Endodermal cell (in vitro differentiated cells): ENCODE results near the gene NTRK2. TPM values are rescaled to one million over a fixed set of nuclear protein-coding genes. Genes with fewer than 3 reads are reported as not detected.

Source experiments
- DNase-seq: peaks from one replicate; pipeline ENCODE4 v3.0.0-alpha.2; 2017
- H3K27ac ChIP-seq: 2 replicates; pipeline ENCODE4 v1.5.1; 2013; ENCODE audit warnings: mild to moderate bottlenecking, low read depth, low read length, moderate library complexity
- H3K27me3 ChIP-seq: 2 replicates; pipeline ENCODE4 v1.6.1; 2013; ENCODE audit warnings: mild to moderate bottlenecking, low read length, moderate library complexity; ENCODE audit not compliant: insufficient read depth, control insufficient read depth, poor library complexity, severe bottlenecking
- H3K36me3 ChIP-seq: 2 replicates; pipeline ENCODE4 v1.7.0; 2013; ENCODE audit warnings: mild to moderate bottlenecking, low read length, moderate library complexity; ENCODE audit not compliant: control insufficient read depth, insufficient read depth
- H3K4me1 ChIP-seq: one replicate; pipeline ENCODE4 v1.7.0; 2013; ENCODE audit warnings: low read length; ENCODE audit not compliant: control insufficient read depth, insufficient read depth
- H3K4me3 ChIP-seq: 2 replicates; pipeline ENCODE4 v1.5.1; 2013; ENCODE audit warnings: mild to moderate bottlenecking, low read length, moderate library complexity
- H3K9ac ChIP-seq: 2 replicates; pipeline ENCODE4 v1.6.1; 2013; ENCODE audit warnings: mild to moderate bottlenecking, low read length, moderate library complexity; ENCODE audit not compliant: poor library complexity, severe bottlenecking; ENCODE audit errors: extremely low read depth
- H3K9me3 ChIP-seq: 2 replicates; pipeline ENCODE4 v1.6.1; 2013; ENCODE audit warnings: mild to moderate bottlenecking, low read length, moderate library complexity; ENCODE audit not compliant: control insufficient read depth
- H3K27ac Mint-ChIP-seq: 2 replicates; pipeline ENCODE4 v1.8.0; 2020; ENCODE audit warnings: mixed read lengths
- H3K27me3 Mint-ChIP-seq: 2 replicates; pipeline ENCODE4 v1.8.0; 2021; ENCODE audit warnings: mild to moderate bottlenecking, mixed read lengths; ENCODE audit not compliant: insufficient read depth
- H3K36me3 Mint-ChIP-seq: 2 replicates; pipeline ENCODE4 v1.8.0; 2020; ENCODE audit warnings: low read depth, mixed read lengths
- H3K4me1 Mint-ChIP-seq: 2 replicates; pipeline ENCODE4 v1.8.0; 2020; ENCODE audit warnings: mixed read lengths
- H3K4me3 Mint-ChIP-seq: 2 replicates; pipeline ENCODE4 v1.8.0; 2020; ENCODE audit warnings: mild to moderate bottlenecking, moderate library complexity, mixed read lengths
- H3K9me3 Mint-ChIP-seq: 2 replicates; pipeline ENCODE4 v1.8.0; 2020; ENCODE audit warnings: mild to moderate bottlenecking, mixed read lengths
- WGBS, 2 experiments: methylation state at CpG; one replicate each; pipeline versions ENCODE4 v1.1.5 to v1.1.7; 2013; ENCODE audit warnings: missing lambda C conversion rate in 2 of 2, mixed read lengths in 1 of 2; ENCODE audit not compliant: insufficient coverage in 1 of 2, insufficient read length in 1 of 2; 5-methylcytosine and 5-hydroxymethylcytosine counted together
- total RNA-seq, 2 donors: library from RNA; stranded (reverse); fragmentation: NEBNext Ultra II Directional in 1 of 2; extraction: Animal tissue kit (Norgen Biotek cat#: 25700) in 1 of 2; gene quantifications; 2 replicates in 1 of 2; 3 replicates in 1 of 2; pipeline ENCODE4 v1.2.1, GENCODE V29; 2021
- TF ChIP-seq, protein P1 (sequence below): fragments of 200-600 bp; sonication (generic); conservative IDR thresholded peaks from 2 replicates; pipeline ENCODE4 v1.5.0; 2021; ENCODE audit warnings: antibody characterized with exemption, mild to moderate bottlenecking

Gene NTRK2
- total RNA-seq, 2 donors from 2014 or later: 0.09 to 0.18 TPM

DNA sequence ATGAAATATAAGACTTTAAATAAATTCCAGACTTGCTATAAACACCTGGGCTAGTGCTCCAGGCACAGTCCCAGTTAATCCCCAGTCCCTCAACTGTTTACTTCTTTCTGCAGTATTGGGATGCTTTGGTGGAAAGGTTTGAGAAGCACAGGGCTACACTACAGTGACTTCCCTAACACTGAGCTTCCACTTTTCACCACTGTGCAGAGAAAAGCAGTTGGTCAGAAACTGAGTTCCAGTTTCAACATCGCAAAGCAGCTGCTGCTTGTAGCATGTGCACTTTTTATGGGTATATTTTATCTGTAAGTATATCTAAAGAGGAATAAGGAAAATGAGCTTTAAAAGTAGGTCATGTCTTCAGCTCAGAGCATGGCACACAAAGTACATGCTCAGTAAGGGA lies 339.7 kb downstream of the NTRK2 start:
- H3K4me1 ChIP-seq: no peaks in the 10 kb centered on the region
- Mint-ChIP-seq H3K27me3 (peaks cover 29% of the 10 kb centered on the region), H3K27ac (no peak overlapping the region), H3K36me3 (no peaks in the 10 kb centered on the region), H3K4me1 (no peaks in the 10 kb centered on the region), H3K4me3 (no peak overlapping the region), H3K9me3 (no peaks in the 10 kb centered on the region)
- 93 to 100% methylated on average over 1 of the region's 1 CpG for WGBS, 2 experiments
- no peak for DNase-seq
- H3K27me3 ChIP-seq: no peaks in the 10 kb centered on the region
- no peak overlapping the region for H3K27ac ChIP-seq
- H3K9me3 ChIP-seq: no peaks in the 10 kb centered on the region
- no peak overlapping the region for H3K9ac ChIP-seq
- no peak overlapping the region for H3K4me3 ChIP-seq
- H3K36me3 ChIP-seq: no peaks in the 10 kb centered on the region
- TF ChIP-seq, protein P1, sequence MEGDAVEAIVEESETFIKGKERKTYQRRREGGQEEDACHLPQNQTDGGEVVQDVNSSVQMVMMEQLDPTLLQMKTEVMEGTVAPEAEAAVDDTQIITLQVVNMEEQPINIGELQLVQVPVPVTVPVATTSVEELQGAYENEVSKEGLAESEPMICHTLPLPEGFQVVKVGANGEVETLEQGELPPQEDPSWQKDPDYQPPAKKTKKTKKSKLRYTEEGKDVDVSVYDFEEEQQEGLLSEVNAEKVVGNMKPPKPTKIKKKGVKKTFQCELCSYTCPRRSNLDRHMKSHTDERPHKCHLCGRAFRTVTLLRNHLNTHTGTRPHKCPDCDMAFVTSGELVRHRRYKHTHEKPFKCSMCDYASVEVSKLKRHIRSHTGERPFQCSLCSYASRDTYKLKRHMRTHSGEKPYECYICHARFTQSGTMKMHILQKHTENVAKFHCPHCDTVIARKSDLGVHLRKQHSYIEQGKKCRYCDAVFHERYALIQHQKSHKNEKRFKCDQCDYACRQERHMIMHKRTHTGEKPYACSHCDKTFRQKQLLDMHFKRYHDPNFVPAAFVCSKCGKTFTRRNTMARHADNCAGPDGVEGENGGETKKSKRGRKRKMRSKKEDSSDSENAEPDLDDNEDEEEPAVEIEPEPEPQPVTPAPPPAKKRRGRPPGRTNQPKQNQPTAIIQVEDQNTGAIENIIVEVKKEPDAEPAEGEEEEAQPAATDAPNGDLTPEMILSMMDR: no peak

DNA sequence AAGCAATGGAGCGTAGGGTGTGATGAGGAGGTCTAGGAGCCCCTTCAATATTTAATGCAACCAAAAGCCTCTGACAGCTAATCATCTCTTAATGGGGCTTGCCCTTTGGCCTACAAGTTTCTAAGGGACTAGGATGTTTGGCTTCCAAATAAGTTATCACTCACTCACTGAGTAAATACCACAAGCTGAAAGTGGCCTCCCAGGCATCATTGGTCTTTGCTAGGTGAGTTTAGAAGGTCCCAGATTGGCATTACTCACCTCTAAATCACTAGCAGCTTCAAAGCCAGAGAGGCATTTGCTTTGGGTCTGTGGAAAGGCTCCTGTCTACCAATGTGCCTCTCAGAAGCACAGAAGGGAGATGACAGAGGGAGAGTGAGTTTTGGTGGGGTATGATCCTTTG lies 344.2 kb downstream of the NTRK2 start:
- Histone ChIP-seq H3K9me3 (no peaks in the 10 kb centered on the region), H3K4me1 (no peaks in the 10 kb centered on the region), H3K9ac (no peak overlapping the region), H3K4me3 (no peak overlapping the region), H3K27ac (no peak overlapping the region), H3K27me3 (no peaks in the 10 kb centered on the region), H3K36me3 (no peaks in the 10 kb centered on the region)
- Mint-ChIP-seq H3K9me3 (no peaks in the 10 kb centered on the region), H3K27ac (no peak overlapping the region), H3K36me3 (no peaks in the 10 kb centered on the region), H3K27me3 (peaks cover 17% of the 10 kb centered on the region), H3K4me3 (no peak overlapping the region), H3K4me1 (no peaks in the 10 kb centered on the region)
- DNase-seq: no peak
- 100% methylated on average over 1 of the region's 1 CpG; no CpG with 5 or more reads in 1 of the 2 experiments for WGBS, 2 experiments
- TF ChIP-seq, protein P1: no peak

DNA sequence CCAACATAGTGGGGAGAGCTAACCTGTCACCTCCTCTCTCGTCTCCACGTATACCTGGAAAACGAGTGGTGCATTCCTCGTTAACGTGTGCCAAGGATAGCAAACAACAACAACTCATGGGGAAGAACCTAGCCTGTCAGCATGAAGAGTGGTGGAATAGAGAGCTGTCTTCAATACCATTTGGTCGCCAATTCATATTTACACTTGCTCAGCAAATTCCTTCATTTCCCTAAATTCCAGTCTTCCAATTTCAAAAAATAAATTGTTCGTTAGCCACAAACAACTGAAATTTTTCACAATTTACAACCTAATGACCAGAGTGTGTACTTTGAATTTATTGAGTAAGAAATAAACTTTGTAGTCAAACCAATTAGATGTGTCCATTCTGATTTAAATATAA lies 344.8 kb downstream of the NTRK2 start:
- no peak overlapping the region for H3K4me3 ChIP-seq
- H3K27ac ChIP-seq: no peak overlapping the region
- Mint-ChIP-seq H3K27me3 (peaks cover 16% of the 10 kb centered on the region), H3K27ac (no peak overlapping the region), H3K4me1 (no peaks in the 10 kb centered on the region), H3K4me3 (no peak overlapping the region), H3K36me3 (no peaks in the 10 kb centered on the region), H3K9me3 (no peaks in the 10 kb centered on the region)
- WGBS, 2 experiments: 91 to 95% methylated on average over 5 to 7 of the region's 7 CpGs
- TF ChIP-seq, protein P1: no peak
- DNase-seq: no peak
- no peaks in the 10 kb centered on the region for H3K9me3 ChIP-seq
- no peaks in the 10 kb centered on the region for H3K27me3 ChIP-seq
- no peak overlapping the region for H3K9ac ChIP-seq
- no peaks in the 10 kb centered on the region for H3K36me3 ChIP-seq
- H3K4me1 ChIP-seq: no peaks in the 10 kb centered on the region
